SIG-M5 treated with dmso at 0.1 percent for 504 hours (cell line): ENCODE results near the gene CCDC121.

Source experiments
- DNase-seq: peaks from one replicate; lab custom pipeline; 2025; ENCODE audit not compliant: unreplicated experiment; lab: John Stamatoyannopoulos, UW

The CCDC121 gene

GRCh38 chr2:27582695-27583389 is 46.0 kb downstream of the CCDC121 start, which contains the start of gene ZNF512:
TSS of gene ZNF512 (plus strand) at chr2:27583042. CDS start at chr2:27583113, 71 bp downstream.
- peak; percentile 97 for DNase-seq

- DNase-seq: no peak
Measured at GRCh38 chr2:27582129-27582694, 46.6 kb downstream of the CCDC121 start.

- DNase-seq: no peak
Measured at GRCh38 chr2:27581417-27582128, 47.2 kb downstream of the CCDC121 start.
